Naive thymus-derived CD4-positive, alpha-beta T cell (primary cell): ENCODE data around the gene MAGEA8. TPM values are rescaled to one million over a fixed set of nuclear protein-coding genes. Genes with fewer than 3 reads are reported as not detected.
"Not testable (repeated sequence)": the region's sequence is repeated elsewhere in the genome, so short reads cannot be mapped to it uniquely, and the experiment has no call there.

Source experiments
- ATAC-seq: fragments of 150-1000 bp; cut with Tn5 transposase; 2 replicates; pipeline ENCODE4 v1.10.0; 2021; ENCODE audit warnings: mild to moderate bottlenecking, moderate library complexity
- CTCF ChIA-PET: fragments of 350-600 bp; sonication (Branson Sonifier 250); formaldehyde crosslinking; loops from one replicate; lab custom pipeline; 2021; ENCODE audit warnings: antibody characterized with exemption; lab: Charles Lee
- POLR2A ChIA-PET: fragments of 350-600 bp; sonication (Branson Sonifier 250); formaldehyde crosslinking; loops from one replicate; lab custom pipeline; 2021; ENCODE audit warnings: antibody characterized with exemption, inconsistent platforms; lab: Charles Lee
- DNase-seq, 9 donors: peaks; one replicate each; pipeline versions ENCODE4 v3.0.0 to v3.0.0-alpha.2; 2020 to 2022; ENCODE audit warnings: mixed read lengths in 1 of 9
- H3K27ac ChIP-seq: one replicate; pipeline ENCODE4 v1.7.0; 2013; ENCODE audit warnings: mild to moderate bottlenecking, low read depth, low read length, moderate library complexity
- H3K27me3 ChIP-seq, 2 donors: one replicate each; pipeline ENCODE4 v1.7.0; 2013; ENCODE audit warnings: low read length in 2 of 2, mild to moderate bottlenecking in 2 of 2, moderate library complexity in 2 of 2; ENCODE audit not compliant: control insufficient read depth in 2 of 2, insufficient read depth in 2 of 2
- H3K36me3 ChIP-seq, 3 experiments: 1 replicate in 2 of 3; 2 replicates in 1 of 3; pipeline ENCODE4 v1.7.0; 2013; ENCODE audit warnings: low read length in 3 of 3, mild to moderate bottlenecking in 3 of 3, moderate library complexity in 1 of 3; ENCODE audit not compliant: insufficient read depth in 3 of 3, control insufficient read depth in 2 of 3
- H3K4me1 ChIP-seq, 2 donors: one replicate each; pipeline ENCODE4 v1.7.0; 2013; ENCODE audit warnings: low read length in 2 of 2, mild to moderate bottlenecking in 2 of 2, moderate library complexity in 1 of 2; ENCODE audit not compliant: control insufficient read depth in 2 of 2, insufficient read depth in 2 of 2
- H3K4me3 ChIP-seq: 2 replicates; pipeline ENCODE4 v1.7.0; 2013; ENCODE audit warnings: mild to moderate bottlenecking, low read length
- H3K9me3 ChIP-seq, 3 experiments: 1 replicate in 2 of 3; 2 replicates in 1 of 3; pipeline ENCODE4 v1.7.0; 2013; ENCODE audit warnings: low read length in 3 of 3; ENCODE audit not compliant: control insufficient read depth in 2 of 3
- H3K27ac Mint-ChIP-seq, 9 donors: one replicate each; pipeline ENCODE4 v1.8.0; 2020 to 2022; ENCODE audit warnings: mixed read lengths in 9 of 9, mild to moderate bottlenecking in 8 of 9, moderate library complexity in 5 of 9, inconsistent platforms in 2 of 9
- H3K27me3 Mint-ChIP-seq, 5 donors: one replicate each; pipeline ENCODE4 v1.8.0; 2021 to 2022; ENCODE audit warnings: mixed read lengths in 5 of 5, mild to moderate bottlenecking in 1 of 5
- H3K36me3 Mint-ChIP-seq, 5 donors: one replicate each; pipeline ENCODE4 v1.8.0; 2020 to 2022; ENCODE audit warnings: mixed read lengths in 5 of 5, mild to moderate bottlenecking in 3 of 5, inconsistent platforms in 1 of 5
- H3K4me1 Mint-ChIP-seq, 7 donors: one replicate each; pipeline ENCODE4 v1.8.0; 2020 to 2022; ENCODE audit warnings: mixed read lengths in 7 of 7, mild to moderate bottlenecking in 3 of 7, inconsistent platforms in 1 of 7
- H3K4me3 Mint-ChIP-seq, 10 donors: one replicate each; pipeline ENCODE4 v1.8.0; 2020 to 2022; ENCODE audit warnings: mild to moderate bottlenecking in 10 of 10, mixed read lengths in 10 of 10, moderate library complexity in 6 of 10, inconsistent platforms in 2 of 10
- H3K9me3 Mint-ChIP-seq, 11 donors: one replicate each; pipeline ENCODE4 v1.8.0; 2020 to 2022; ENCODE audit warnings: mixed read lengths in 11 of 11, mild to moderate bottlenecking in 4 of 11, inconsistent platforms in 1 of 11, moderate library complexity in 1 of 11
- intact Hi-C, 2 donors: fragments of 100-400 bp; cut with micrococcal nuclease; formaldehyde crosslinking; loops; one replicate each; pipeline ENCODE4 v1.15.1; 2023
- polyA plus RNA-seq, 2 donors: library from polyadenylated mRNA; unstranded; fragments of 300-500 nt; fragmentation: Illumina TruSeq; gene quantifications; one replicate each; pipeline ENCODE4 v1.2.3, GENCODE V29; 2021
- total RNA-seq, 6 experiments: library from RNA in 5 of 6; stranded (reverse) in 5 of 6; gene quantifications; 1 replicate in 5 of 6; 2 replicates in 1 of 6; pipeline ENCODE4 v1.2.3 and lab custom pipeline; 2021 to 2026

The MAGEA8 gene
- total and polyA plus RNA-seq, 7 experiments from 2014 or later: not detected

GRCh38 chrX:149877636-149878035 is 3.3 kb upstream of the MAGEA8 start:
- Histone ChIP-seq H3K27ac (no peak overlapping the region), H3K9me3 (no peaks in the 10 kb centered on the region), H3K4me3 (no peak overlapping the region), H3K4me1 (no peaks in the 10 kb centered on the region), H3K36me3 (no peaks in the 10 kb centered on the region), H3K27me3 (no peaks in the 10 kb centered on the region)
- peaks cover 0 to 7% (median 0%) of the 10 kb centered on the region in 7 donors for H3K4me1 Mint-ChIP-seq
- no peaks in the 10 kb centered on the region for H3K36me3 Mint-ChIP-seq
- ATAC-seq: no peak
- no peak for DNase-seq
- H3K27ac Mint-ChIP-seq: no peak overlapping the region
- H3K4me3 Mint-ChIP-seq: no peak overlapping the region
- peaks cover 0 to 2% (median 0%) of the 10 kb centered on the region in 11 donors for H3K9me3 Mint-ChIP-seq
- ChIA-PET POLR2A (no interaction called here), CTCF (no interaction called here)
- intact Hi-C loops: no loop called here
- peaks cover 0 to 41% (median 9%) of the 10 kb centered on the region in 5 donors for H3K27me3 Mint-ChIP-seq

GRCh38 chrX:149890828-149891227 is 9.8 kb downstream of the MAGEA8 start:
- H3K4me1 Mint-ChIP-seq, H3K9me3 ChIP-seq, H3K4me1 ChIP-seq, H3K9me3 Mint-ChIP-seq, H3K4me3 ChIP-seq, H3K27me3 ChIP-seq, H3K4me3 Mint-ChIP-seq, H3K27ac Mint-ChIP-seq, DNase-seq, intact Hi-C loops, CTCF ChIA-PET, H3K36me3 Mint-ChIP-seq, H3K27me3 Mint-ChIP-seq, H3K36me3 ChIP-seq, H3K27ac ChIP-seq, POLR2A ChIA-PET, ATAC-seq: not testable (repeated sequence)

DNA sequence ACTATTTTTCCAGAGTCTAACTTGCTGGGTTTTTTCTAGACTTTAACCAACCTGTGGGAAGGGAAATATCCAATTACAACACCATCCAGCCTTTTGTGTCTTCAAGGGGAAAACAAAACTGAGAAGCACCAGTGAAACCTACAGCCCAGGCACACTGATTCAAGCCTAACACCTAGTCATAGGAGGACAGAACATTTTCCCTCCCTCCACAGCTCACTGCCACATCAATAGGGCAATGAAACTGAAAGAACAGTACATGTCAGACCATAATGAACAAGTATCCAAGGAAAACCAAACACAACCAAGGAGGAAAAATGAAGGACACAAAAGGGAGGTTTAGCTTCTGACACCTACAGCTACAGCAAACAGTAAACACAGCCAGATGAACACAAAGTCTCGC is 17.6 kb downstream of the MAGEA8 start:
- ChIA-PET POLR2A (no interaction called here), CTCF (interaction anchor here (0.5 kb wide), 1 partner anchor 1537 kb away, joined by 3 read pairs; no protein-coding TSS in a partner anchor)
- H3K9me3 ChIP-seq: no peaks in the 10 kb centered on the region
- no peaks in the 10 kb centered on the region for H3K4me1 ChIP-seq
- H3K36me3 ChIP-seq: no peaks in the 10 kb centered on the region
- no peak for ATAC-seq
- no peak overlapping the region for H3K27ac Mint-ChIP-seq
- H3K4me3 Mint-ChIP-seq: no peak overlapping the region
- no peak for DNase-seq
- H3K9me3 Mint-ChIP-seq: peaks cover 0 to 6% (median 0%) of the 10 kb centered on the region in 11 donors
- H3K27me3 ChIP-seq: no peaks in the 10 kb centered on the region
- H3K4me3 ChIP-seq: no peak overlapping the region
- H3K27me3 Mint-ChIP-seq: peaks cover 0 to 13% (median 3%) of the 10 kb centered on the region in 5 donors
- intact Hi-C loops: no loop called here
- H3K36me3 Mint-ChIP-seq: peaks cover 0 to 9% (median 0%) of the 10 kb centered on the region in 5 donors
- no peak overlapping the region for H3K27ac ChIP-seq
- H3K4me1 Mint-ChIP-seq: peaks cover 0 to 7% (median 0%) of the 10 kb centered on the region in 7 donors

DNA sequence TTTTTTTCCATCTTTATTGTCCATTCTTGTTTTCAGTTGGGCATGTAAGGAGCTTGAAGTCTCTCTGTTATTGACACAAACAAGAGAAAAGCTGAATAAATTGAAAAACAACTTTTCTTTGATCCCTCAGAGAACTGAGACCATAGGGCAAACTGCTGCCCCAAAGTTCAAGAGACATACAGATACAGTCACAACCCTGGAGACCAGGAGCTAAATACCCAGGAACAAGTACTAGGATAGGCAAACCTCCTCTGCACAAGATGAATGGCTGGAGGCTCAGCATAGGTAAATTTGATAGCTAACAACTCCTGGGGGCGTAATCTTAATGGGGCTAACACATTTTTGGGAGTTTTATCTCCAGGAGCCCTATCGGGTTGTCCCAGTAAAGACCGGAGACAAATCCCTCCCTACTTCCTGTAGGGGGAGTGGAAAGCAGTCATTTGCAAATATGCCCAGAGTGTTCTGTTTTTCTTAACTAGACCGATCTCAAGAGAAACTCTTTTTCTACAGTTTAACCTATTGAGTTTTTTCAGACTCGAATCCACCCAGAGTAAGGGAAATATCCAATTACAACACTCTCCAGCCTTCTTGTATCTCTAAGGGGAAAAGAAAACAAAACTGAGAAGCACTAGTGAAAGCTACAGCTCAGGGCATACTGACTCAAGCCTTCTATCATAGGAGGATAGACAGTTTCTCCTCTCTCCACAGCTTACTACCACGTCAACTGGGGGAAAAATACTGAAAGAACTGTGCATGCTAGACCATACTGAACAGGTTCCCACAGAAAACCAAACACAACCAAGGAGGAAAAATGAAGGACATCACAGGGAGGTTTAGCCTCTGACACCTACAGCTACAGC is 23.1 kb downstream of the MAGEA8 start:
- ATAC-seq: no peak
- no peak for DNase-seq
- no peak overlapping the region for H3K27ac ChIP-seq
- Mint-ChIP-seq H3K4me1 (peaks cover 0 to 11% (median 0%) of the 10 kb centered on the region in 7 donors), H3K27me3 (peaks cover 0 to 3% (median under 1%) of the 10 kb centered on the region in 5 donors), H3K36me3 (peaks cover 0 to 2% (median 0%) of the 10 kb centered on the region in 5 donors), H3K27ac (peak overlapping the region in 1 of 9 donors; percentile 79), H3K9me3 (peaks cover 0 to 17% (median 0%) of the 10 kb centered on the region in 11 donors), H3K4me3 (peak overlapping the region in 2 of 10 donors; percentile 40 to 72)
- H3K4me1 ChIP-seq: no peaks in the 10 kb centered on the region
- no peak overlapping the region for H3K4me3 ChIP-seq
- intact Hi-C loops: no loop called here
- ChIA-PET CTCF (no interaction called here), POLR2A (no interaction called here)
- no peaks in the 10 kb centered on the region for H3K27me3 ChIP-seq
- H3K36me3 ChIP-seq: no peaks in the 10 kb centered on the region
- no peaks in the 10 kb centered on the region for H3K9me3 ChIP-seq

- H3K27me3 Mint-ChIP-seq: peaks cover 0 to 2% (median 0%) of the 10 kb centered on the region in 5 donors
- POLR2A ChIA-PET: interaction anchor here (0.7 kb wide), 1 partner anchor 12 kb away, joined by 3 read pairs; no protein-coding TSS in a partner anchor
Measured at GRCh38 chrX:149908308-149908707, 27.3 kb downstream of the MAGEA8 start.

DNA sequence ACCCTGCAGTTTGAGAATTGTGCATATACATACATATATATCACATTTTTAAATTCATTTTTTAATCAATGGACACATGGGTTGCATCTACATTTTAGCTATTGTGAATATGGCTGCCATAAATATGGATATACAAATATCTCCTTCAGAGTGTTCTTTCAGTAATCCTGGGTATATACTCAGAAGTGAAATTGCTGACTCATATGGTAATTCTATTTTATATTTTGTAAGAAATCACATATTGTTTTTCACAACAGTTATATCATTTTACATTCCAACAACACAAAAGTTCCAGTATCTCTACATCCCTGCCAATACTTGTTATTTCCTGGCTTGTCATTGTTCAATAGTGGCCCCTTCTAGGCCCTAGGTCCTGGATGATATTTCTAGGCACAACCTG is 27.7 kb downstream of the MAGEA8 start:
- Histone ChIP-seq H3K9me3 (no peaks in the 10 kb centered on the region), H3K36me3 (no peaks in the 10 kb centered on the region), H3K4me1 (no peaks in the 10 kb centered on the region), H3K27ac (no peak overlapping the region), H3K4me3 (no peak overlapping the region), H3K27me3 (no peaks in the 10 kb centered on the region)
- peaks cover 0 to 4% (median 4%) of the 10 kb centered on the region in 5 donors for H3K36me3 Mint-ChIP-seq
- intact Hi-C loops: no loop called here
- peaks cover 0 to 15% (median 0%) of the 10 kb centered on the region in 7 donors for H3K4me1 Mint-ChIP-seq
- ChIA-PET CTCF (no interaction called here), POLR2A (interaction anchor here (0.7 kb wide), 1 partner anchor 12 kb away, joined by 3 read pairs; no protein-coding TSS in a partner anchor)
- ATAC-seq (no peak), DNase-seq (no peak)
- no peak overlapping the region for H3K27ac Mint-ChIP-seq
- no peak overlapping the region for H3K4me3 Mint-ChIP-seq
- H3K9me3 Mint-ChIP-seq: peaks cover 0 to 25% (median 5%) of the 10 kb centered on the region in 11 donors
- H3K27me3 Mint-ChIP-seq: peaks cover 0 to 2% (median 0%) of the 10 kb centered on the region in 5 donors

More at GRCh38 chrX:149908308-149908707, 27.3 kb downstream of the MAGEA8 start:
- intact Hi-C loops: no loop called here
- no peaks in the 10 kb centered on the region for H3K9me3 ChIP-seq
- H3K9me3 Mint-ChIP-seq: peaks cover 0 to 25% (median 4%) of the 10 kb centered on the region in 11 donors
- no peak overlapping the region for H3K27ac Mint-ChIP-seq
- peaks cover 0 to 4% (median 0%) of the 10 kb centered on the region in 5 donors for H3K36me3 Mint-ChIP-seq
- ATAC-seq (no peak), DNase-seq (no peak)
- H3K4me1 ChIP-seq: no peaks in the 10 kb centered on the region
- H3K4me1 Mint-ChIP-seq: peaks cover 0 to 15% (median 0%) of the 10 kb centered on the region in 7 donors
- CTCF ChIA-PET: no interaction called here
- H3K4me3 ChIP-seq: no peak overlapping the region
- H3K27ac ChIP-seq: no peak overlapping the region
- no peak overlapping the region for H3K4me3 Mint-ChIP-seq
- no peaks in the 10 kb centered on the region for H3K27me3 ChIP-seq
- H3K36me3 ChIP-seq: no peaks in the 10 kb centered on the region
